Parathyroid adenoma (tissue), 2 donors: ENCODE data around the gene FBP1.

Experiments used
- H2AFZ ChIP-seq: fragments of 300-600 bp; sonication (generic); one replicate; pipeline ENCODE4 v1.7.0; 2017; ENCODE audit warnings: antibody characterized with exemption, mild to moderate bottlenecking
- H3K27ac ChIP-seq: fragments of 300-600 bp; sonication (generic); one replicate; pipeline ENCODE4 v1.7.0; 2017
- H3K27me3 ChIP-seq: fragments of 300-600 bp; sonication (generic); one replicate; pipeline ENCODE4 v1.7.0; 2017; ENCODE audit warnings: low read length; ENCODE audit not compliant: control insufficient read depth, insufficient read depth
- H3K36me3 ChIP-seq: fragments of 300-600 bp; sonication (generic); one replicate; pipeline ENCODE4 v1.7.0; 2017; ENCODE audit warnings: low read length; ENCODE audit not compliant: control insufficient read depth, insufficient read depth
- H3K4me1 ChIP-seq: fragments of 300-600 bp; sonication (generic); one replicate; pipeline ENCODE4 v1.7.0; 2017; ENCODE audit warnings: control low read depth
- H3K4me2 ChIP-seq: fragments of 300-600 bp; sonication (generic); one replicate; pipeline ENCODE4 v1.7.0; 2017; ENCODE audit warnings: low read length
- H3K4me3 ChIP-seq: fragments of 300-600 bp; sonication (generic); one replicate; pipeline ENCODE4 v1.7.0; 2017; ENCODE audit warnings: low read depth, low read length
- H3K79me2 ChIP-seq: fragments of 300-600 bp; sonication (generic); one replicate; pipeline ENCODE4 v1.7.0; 2017; ENCODE audit warnings: control low read depth
- H3K9ac ChIP-seq: fragments of 300-600 bp; sonication (generic); one replicate; pipeline ENCODE4 v1.7.0; 2017; ENCODE audit warnings: mild to moderate bottlenecking
- H3K9me3 ChIP-seq: fragments of 300-600 bp; sonication (generic); one replicate; pipeline ENCODE4 v1.7.0; 2017; ENCODE audit warnings: low read length; ENCODE audit not compliant: control insufficient read depth
- TF ChIP-seq, protein P1 (sequence below): fragments of 300-600 bp; sonication (generic); IDR thresholded peaks from one replicate; pipeline ENCODE4 v1.7.0; 2017; ENCODE audit warnings: antibody characterized with exemption, mild to moderate bottlenecking
- donor health status: primary hyperparathyroidism.

The FBP1 gene

DNA sequence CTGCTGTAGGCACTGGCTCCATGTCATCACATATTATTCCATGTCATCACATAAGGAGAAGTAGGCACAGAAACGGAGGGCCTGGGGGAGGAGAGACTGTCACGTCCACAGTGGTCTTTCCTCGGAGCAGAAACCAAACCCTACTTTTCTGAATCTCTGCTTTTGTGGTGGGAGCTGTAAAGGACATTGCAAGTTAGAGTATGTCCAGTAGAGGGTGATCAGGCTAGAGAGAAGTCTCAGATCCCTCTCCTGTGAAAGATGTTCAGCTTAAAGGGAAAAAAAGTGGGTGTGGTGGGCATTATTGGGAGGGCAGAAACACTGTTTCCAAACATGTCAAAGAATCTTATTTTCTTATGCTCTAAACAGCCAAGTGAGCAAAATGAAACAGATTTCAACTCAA lies 26.3 kb downstream of the FBP1 start:
- no peaks in the 10 kb centered on the region for H3K79me2 ChIP-seq
- no peaks in the 10 kb centered on the region for H3K27me3 ChIP-seq
- no peaks in the 10 kb centered on the region for H3K9me3 ChIP-seq
- no peaks in the 10 kb centered on the region for H3K36me3 ChIP-seq
- H3K9ac ChIP-seq, result no peak overlapping the region
- H3K4me2 ChIP-seq, result no peak overlapping the region
- TF ChIP-seq, protein P1, sequence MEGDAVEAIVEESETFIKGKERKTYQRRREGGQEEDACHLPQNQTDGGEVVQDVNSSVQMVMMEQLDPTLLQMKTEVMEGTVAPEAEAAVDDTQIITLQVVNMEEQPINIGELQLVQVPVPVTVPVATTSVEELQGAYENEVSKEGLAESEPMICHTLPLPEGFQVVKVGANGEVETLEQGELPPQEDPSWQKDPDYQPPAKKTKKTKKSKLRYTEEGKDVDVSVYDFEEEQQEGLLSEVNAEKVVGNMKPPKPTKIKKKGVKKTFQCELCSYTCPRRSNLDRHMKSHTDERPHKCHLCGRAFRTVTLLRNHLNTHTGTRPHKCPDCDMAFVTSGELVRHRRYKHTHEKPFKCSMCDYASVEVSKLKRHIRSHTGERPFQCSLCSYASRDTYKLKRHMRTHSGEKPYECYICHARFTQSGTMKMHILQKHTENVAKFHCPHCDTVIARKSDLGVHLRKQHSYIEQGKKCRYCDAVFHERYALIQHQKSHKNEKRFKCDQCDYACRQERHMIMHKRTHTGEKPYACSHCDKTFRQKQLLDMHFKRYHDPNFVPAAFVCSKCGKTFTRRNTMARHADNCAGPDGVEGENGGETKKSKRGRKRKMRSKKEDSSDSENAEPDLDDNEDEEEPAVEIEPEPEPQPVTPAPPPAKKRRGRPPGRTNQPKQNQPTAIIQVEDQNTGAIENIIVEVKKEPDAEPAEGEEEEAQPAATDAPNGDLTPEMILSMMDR, result no peak
- no peak overlapping the region for H3K4me3 ChIP-seq
- no peak overlapping the region for H2AFZ ChIP-seq
- no peak overlapping the region for H3K27ac ChIP-seq
- no peaks in the 10 kb centered on the region for H3K4me1 ChIP-seq

DNA sequence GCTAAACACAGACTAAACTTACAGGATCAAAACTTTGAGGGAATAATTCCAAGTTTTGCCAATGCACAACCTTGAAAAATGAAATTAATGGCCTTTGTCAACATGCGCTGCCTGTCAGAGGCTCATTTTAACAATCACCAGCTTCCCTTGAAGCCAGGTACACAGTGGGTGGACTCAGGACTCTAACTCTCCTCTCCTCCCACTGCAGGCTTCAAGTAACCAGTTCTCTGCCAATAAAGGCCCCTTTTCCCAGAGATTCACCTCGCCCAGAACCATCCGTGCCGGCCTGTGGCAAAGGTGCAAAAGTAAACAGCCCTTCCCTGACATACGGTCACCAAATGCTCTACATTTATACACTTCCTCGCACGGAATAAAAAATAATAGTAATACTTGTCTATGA lies 27.2 kb downstream of the FBP1 start:
- Histone ChIP-seq H2AFZ (no peak overlapping the region), H3K4me2 (no peak overlapping the region), H3K9me3 (no peaks in the 10 kb centered on the region), H3K27me3 (no peaks in the 10 kb centered on the region), H3K27ac (no peak overlapping the region), H3K36me3 (no peaks in the 10 kb centered on the region), H3K4me3 (no peak overlapping the region), H3K9ac (no peak overlapping the region), H3K79me2 (no peaks in the 10 kb centered on the region), H3K4me1 (no peaks in the 10 kb centered on the region)
- TF ChIP-seq, protein P1, result no peak

DNA sequence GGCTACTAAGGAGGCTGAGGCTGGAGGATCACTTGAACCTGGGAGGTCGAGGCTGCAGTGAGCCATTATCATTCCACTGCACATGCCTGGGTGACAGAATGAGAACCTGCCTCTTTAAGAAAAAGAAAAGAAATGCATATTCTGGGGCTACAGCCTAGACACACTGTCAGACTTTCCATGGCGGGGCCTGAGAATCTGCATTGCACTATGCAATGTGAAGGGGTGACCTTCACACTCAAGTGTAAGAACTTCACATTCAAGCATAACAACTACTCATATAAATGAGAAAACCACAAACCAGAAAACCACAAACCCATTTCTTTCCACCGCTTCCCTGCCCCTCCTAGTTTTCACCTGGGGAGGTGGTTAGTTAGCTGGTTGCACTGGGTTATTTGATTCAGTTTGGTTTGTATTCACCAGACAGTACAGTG lies 27.7 kb downstream of the FBP1 start:
- no peak overlapping the region for H3K4me3 ChIP-seq
- no peaks in the 10 kb centered on the region for H3K27me3 ChIP-seq
- H3K4me2 ChIP-seq, result no peak overlapping the region
- H3K79me2 ChIP-seq, result no peaks in the 10 kb centered on the region
- no peaks in the 10 kb centered on the region for H3K4me1 ChIP-seq
- H3K9me3 ChIP-seq, result no peaks in the 10 kb centered on the region
- TF ChIP-seq, protein P1, result no peak
- H3K9ac ChIP-seq, result no peak overlapping the region
- H2AFZ ChIP-seq, result no peak overlapping the region
- H3K36me3 ChIP-seq, result no peaks in the 10 kb centered on the region
- no peak overlapping the region for H3K27ac ChIP-seq

DNA sequence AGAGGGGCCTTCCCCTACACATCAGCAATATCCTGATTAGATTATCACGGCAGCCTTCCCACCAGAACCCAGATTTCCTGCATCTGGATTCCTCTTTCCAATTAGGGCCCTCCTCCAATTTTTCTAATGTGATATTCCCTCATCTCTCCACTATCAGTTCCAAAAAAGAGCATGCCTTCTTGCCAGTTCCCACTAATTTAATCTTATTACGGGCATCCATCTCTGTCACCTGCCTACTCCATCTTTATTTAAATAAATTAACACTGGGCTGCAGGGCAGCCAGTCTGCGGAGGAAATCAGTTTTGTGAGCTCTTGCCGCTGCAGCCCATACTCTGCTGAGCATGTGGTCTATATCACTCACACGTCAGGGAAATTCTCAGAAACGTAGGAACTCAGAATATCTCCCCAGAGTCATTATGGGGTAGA lies 29.1 kb downstream of the FBP1 start:
- no peaks in the 10 kb centered on the region for H3K9me3 ChIP-seq
- H3K27ac ChIP-seq, result no peak overlapping the region
- no peaks in the 10 kb centered on the region for H3K36me3 ChIP-seq
- H3K9ac ChIP-seq, result no peak overlapping the region
- no peak overlapping the region for H3K4me3 ChIP-seq
- no peaks in the 10 kb centered on the region for H3K79me2 ChIP-seq
- H3K27me3 ChIP-seq, result no peaks in the 10 kb centered on the region
- H3K4me1 ChIP-seq, result no peaks in the 10 kb centered on the region
- TF ChIP-seq, protein P1, result no peak
- no peak overlapping the region for H2AFZ ChIP-seq
- H3K4me2 ChIP-seq, result no peak overlapping the region

DNA sequence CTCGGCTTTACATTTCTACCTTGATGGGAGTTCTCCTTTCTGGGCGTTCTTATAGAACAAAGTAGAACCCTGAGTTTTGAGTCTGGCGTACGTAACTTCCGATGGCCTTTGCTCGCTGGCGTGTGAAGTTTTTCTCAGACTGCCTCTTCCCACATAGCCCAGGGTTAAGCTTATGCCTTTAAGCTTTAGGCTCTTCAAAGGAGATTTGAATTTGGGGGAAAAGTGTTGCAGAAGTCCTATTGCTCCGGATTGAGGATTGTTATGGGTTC lies 32.0 kb downstream of the FBP1 start:
- Histone ChIP-seq H3K79me2 (no peaks in the 10 kb centered on the region), H3K27ac (no peak overlapping the region), H3K4me2 (no peak overlapping the region), H3K4me3 (no peak overlapping the region), H3K9me3 (no peaks in the 10 kb centered on the region), H2AFZ (no peak overlapping the region), H3K36me3 (no peaks in the 10 kb centered on the region), H3K9ac (no peak overlapping the region), H3K4me1 (no peaks in the 10 kb centered on the region), H3K27me3 (no peaks in the 10 kb centered on the region)
- TF ChIP-seq, protein P1, result no peak
